ENCODE data around the gene NLRP10. TPM values are rescaled to one million over a fixed set of nuclear protein-coding genes. Genes with fewer than 3 reads are reported as not detected.
A peak's percentile ranks its signal among the peaks of the same experiment; 100 is the strongest.
"Not testable (repeated sequence)": the region's sequence is repeated elsewhere in the genome, so short reads cannot be mapped to it uniquely, and the experiment has no call there.

NLRP10 gene
- 0.40 and 0.69 TPM in 2 replicates for total RNA-seq

- peak; percentile 82 for DNase-seq (ENCODE audit: low read depth)
Observed at GRCh38 chr11:7965386-7965785, at the start of gene NLRP10. Gene NLRP10 (minus strand): TSS chr11:7965447. CDS start chr11:7963495, 1,952 bp downstream.

- no peak for DNase-seq (ENCODE audit: low read depth)
Observed at GRCh38 chr11:8013833-8014232, 48.6 kb upstream of the NLRP10 start.

- DNase-seq (ENCODE audit: low read depth): peak; percentile 84
Observed at GRCh38 chr11:8011981-8012444, 46.8 kb upstream of the NLRP10 start.

- DNase-seq (ENCODE audit: low read depth): no peak
Observed at GRCh38 chr11:8011371-8011770, 46.1 kb upstream of the NLRP10 start.

GRCh38 chr11:8009856-8010255 is 44.6 kb upstream of the NLRP10 start:
- no peak for DNase-seq (ENCODE audit: low read depth)

- DNase-seq (ENCODE audit: low read depth): no peak
Observed at GRCh38 chr11:8008212-8008611, 43.0 kb upstream of the NLRP10 start.

- DNase-seq (ENCODE audit: low read depth): peak; percentile 55
Observed at GRCh38 chr11:8006349-8006977, 41.2 kb upstream of the NLRP10 start.

GRCh38 chr11:8005556-8005955 is 40.3 kb upstream of the NLRP10 start:
- DNase-seq (ENCODE audit: low read depth): no peak

- no peak for DNase-seq (ENCODE audit: low read depth)
Observed at GRCh38 chr11:8004008-8004407, 38.8 kb upstream of the NLRP10 start.

GRCh38 chr11:8003187-8003586 is 37.9 kb upstream of the NLRP10 start:
- no peak for DNase-seq (ENCODE audit: low read depth)

- no peak for DNase-seq (ENCODE audit: low read depth)
Observed at GRCh38 chr11:8002676-8003075, 37.4 kb upstream of the NLRP10 start.

GRCh38 chr11:8000390-8000789 is 35.1 kb upstream of the NLRP10 start:
- no peak for DNase-seq (ENCODE audit: low read depth)

GRCh38 chr11:7999795-8000194 is 34.5 kb upstream of the NLRP10 start:
- DNase-seq (ENCODE audit: low read depth): no peak

GRCh38 chr11:7994581-7995278 is 29.5 kb upstream of the NLRP10 start:
- no peak for DNase-seq (ENCODE audit: low read depth)

- DNase-seq (ENCODE audit: low read depth): not testable (repeated sequence)
Observed at GRCh38 chr11:7987560-7987883, 22.3 kb upstream of the NLRP10 start.

GRCh38 chr11:7986768-7987559 is 21.7 kb upstream of the NLRP10 start, which contains the start of gene EIF3F:
Gene EIF3F (plus strand): TSS chr11:7987337. CDS start chr11:7987353, 16 bp downstream.
- peak; percentile 100 for DNase-seq (ENCODE audit: low read depth)

- DNase-seq (ENCODE audit: low read depth): no peak
Observed at GRCh38 chr11:7983832-7984590, 18.8 kb upstream of the NLRP10 start.

GRCh38 chr11:7982582-7983119 is 17.4 kb upstream of the NLRP10 start:
- DNase-seq (ENCODE audit: low read depth): no peak

GRCh38 chr11:7981619-7982157 is 16.4 kb upstream of the NLRP10 start:
- DNase-seq (ENCODE audit: low read depth): no peak

- DNase-seq (ENCODE audit: low read depth): peak; percentile 28
Observed at GRCh38 chr11:7977232-7977917, 12.1 kb upstream of the NLRP10 start.

- DNase-seq (ENCODE audit: low read depth): no peak
Observed at GRCh38 chr11:7974668-7975067, 9.4 kb upstream of the NLRP10 start.
